GM18502 (cell line): ENCODE results near the gene BATF.

ENCODE experiments used
- ATAC-seq: cut with Tn5 transposase; IDR thresholded peaks from one replicate; pipeline ENCODE4 v1.9.1; 2021; ENCODE audit warnings: mild to moderate bottlenecking; ENCODE audit not compliant: unreplicated experiment, poor library complexity

Gene BATF

GRCh38 chr14:75591331-75591946, 69.2 kb downstream of the BATF start:
- no peak for ATAC-seq

GRCh38 chr14:75591987-75592575, 69.8 kb downstream of the BATF start:
- no peak for ATAC-seq

- ATAC-seq: no peak
Observed at GRCh38 chr14:75595226-75595625, 73.0 kb downstream of the BATF start.
